Breast epithelium (tissue), 3 donors: Measurements from ENCODE around the gene PRR5L.

ENCODE experiments used
- CTCF ChIP-seq, 3 donors: fragments of 450-650 bp; IDR thresholded peaks; one replicate each; pipeline ENCODE4 v1.5.1; 2016 to 2017; ENCODE audit warnings: antibody characterized with exemption in 3 of 3, mild to moderate bottlenecking in 3 of 3, moderate library complexity in 3 of 3
- POLR2A ChIP-seq: fragments of 450-650 bp; IDR thresholded peaks from one replicate; pipeline ENCODE4 v1.6.1; 2016; ENCODE audit warnings: antibody characterized with exemption, mild to moderate bottlenecking, moderate library complexity
- POLR2AphosphoS5 ChIP-seq, 3 donors: sonication (generic); formaldehyde crosslinking; IDR thresholded peaks; one replicate each; pipeline ENCODE4 v1.6.1; 2017; ENCODE audit warnings: antibody characterized with exemption in 3 of 3

GRCh38 chr11:36467916-36468315 lies 171.8 kb downstream of the PRR5L start:
- TF ChIP-seq CTCF (IDR thresholded peaks at IDR 0.05) (no peak), POLR2A (no peak), POLR2AphosphoS5 (IDR thresholded peaks at IDR 0.05) (no peak)
